ENCODE measurements around the gene MINDY4. TPM values are rescaled to one million over a fixed set of nuclear protein-coding genes. Genes with fewer than 3 reads are reported as not detected.

Gene MINDY4
- total and polyA plus RNA-seq, 4 donors: 0.93 to 6.1 (median 1.9) TPM

DNA sequence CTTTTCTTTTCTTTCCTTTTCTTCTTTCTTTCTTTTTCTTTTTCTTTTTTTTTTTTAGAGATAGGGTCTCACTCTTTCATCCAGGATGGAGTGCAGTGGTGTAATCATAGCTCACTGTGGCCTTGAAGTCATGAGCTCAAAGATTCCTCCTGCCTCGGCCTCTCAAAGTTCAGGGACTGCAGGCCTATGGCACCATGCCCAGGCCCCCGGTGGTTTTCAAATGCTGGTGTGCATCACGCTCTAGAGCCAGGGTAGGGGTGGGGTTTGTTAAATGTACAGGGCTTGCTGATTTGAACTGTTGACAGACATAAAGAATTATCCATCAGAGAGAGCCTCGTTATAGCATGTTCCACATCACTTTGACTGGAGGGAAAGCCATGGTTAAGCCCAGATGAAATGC lies 5.8 kb downstream of the MINDY4 start:
- H3K36me3 ChIP-seq (ENCODE audit: control insufficient read depth in 4 of 4, insufficient read depth in 3 of 4, low read depth in 1 of 4, low read length in 3 of 4): peaks cover 0 to 4% (median 2%) of the 10 kb centered on the region in 4 donors
- H3K9ac ChIP-seq (ENCODE audit: low read depth in 1 of 2, low read length in 2 of 2): no peak overlapping the region
- DNase-seq (ENCODE audit: low spot score): no peak
- no peaks in the 10 kb centered on the region for H3K27me3 ChIP-seq (ENCODE audit: control insufficient read depth in 4 of 4, insufficient read depth in 4 of 4, low read length in 3 of 4)
- no peak overlapping the region for H3K4me3 ChIP-seq (ENCODE audit: low read depth in 1 of 3, low read length in 3 of 3)
- H3K9me3 ChIP-seq (ENCODE audit: control insufficient read depth in 4 of 4, low read length in 3 of 4): no peaks in the 10 kb centered on the region
- no peak overlapping the region for H3K27ac ChIP-seq (ENCODE audit: low read depth in 1 of 2, low read length in 2 of 2)
- 82% methylated on average over 4 of the region's 4 CpGs for WGBS
- H3K4me1 ChIP-seq (ENCODE audit: control insufficient read depth in 4 of 4, insufficient read depth in 4 of 4, low read length in 3 of 4): peaks cover 0 to 4% (median under 1%) of the 10 kb centered on the region in 4 donors
- TF ChIP-seq NR2F2 (IDR thresholded peaks at IDR 0.05) (no peak), RXRA (IDR thresholded peaks at IDR 0.05) (no peak), HNF4A (conservative IDR thresholded peaks at IDR 0.05) (no peak), GABPA (IDR thresholded peaks at IDR 0.05 in 1 of 2, conservative IDR thresholded peaks at IDR 0.05 in 1 of 2) (no peak), TAF1 (conservative IDR thresholded peaks at IDR 0.05) (no peak), YY1 (IDR thresholded peaks at IDR 0.05) (no peak), SP1 (IDR thresholded peaks at IDR 0.05) (no peak), HNF4G (IDR thresholded peaks at IDR 0.05) (no peak), JUND (IDR thresholded peaks at IDR 0.05) (no peak), RAD21 (IDR thresholded peaks at IDR 0.05) (no peak), EGR1 (IDR thresholded peaks at IDR 0.05; ENCODE audit: low read depth in 2 of 2) (no peak)
- TF ChIP-seq, protein P1, sequence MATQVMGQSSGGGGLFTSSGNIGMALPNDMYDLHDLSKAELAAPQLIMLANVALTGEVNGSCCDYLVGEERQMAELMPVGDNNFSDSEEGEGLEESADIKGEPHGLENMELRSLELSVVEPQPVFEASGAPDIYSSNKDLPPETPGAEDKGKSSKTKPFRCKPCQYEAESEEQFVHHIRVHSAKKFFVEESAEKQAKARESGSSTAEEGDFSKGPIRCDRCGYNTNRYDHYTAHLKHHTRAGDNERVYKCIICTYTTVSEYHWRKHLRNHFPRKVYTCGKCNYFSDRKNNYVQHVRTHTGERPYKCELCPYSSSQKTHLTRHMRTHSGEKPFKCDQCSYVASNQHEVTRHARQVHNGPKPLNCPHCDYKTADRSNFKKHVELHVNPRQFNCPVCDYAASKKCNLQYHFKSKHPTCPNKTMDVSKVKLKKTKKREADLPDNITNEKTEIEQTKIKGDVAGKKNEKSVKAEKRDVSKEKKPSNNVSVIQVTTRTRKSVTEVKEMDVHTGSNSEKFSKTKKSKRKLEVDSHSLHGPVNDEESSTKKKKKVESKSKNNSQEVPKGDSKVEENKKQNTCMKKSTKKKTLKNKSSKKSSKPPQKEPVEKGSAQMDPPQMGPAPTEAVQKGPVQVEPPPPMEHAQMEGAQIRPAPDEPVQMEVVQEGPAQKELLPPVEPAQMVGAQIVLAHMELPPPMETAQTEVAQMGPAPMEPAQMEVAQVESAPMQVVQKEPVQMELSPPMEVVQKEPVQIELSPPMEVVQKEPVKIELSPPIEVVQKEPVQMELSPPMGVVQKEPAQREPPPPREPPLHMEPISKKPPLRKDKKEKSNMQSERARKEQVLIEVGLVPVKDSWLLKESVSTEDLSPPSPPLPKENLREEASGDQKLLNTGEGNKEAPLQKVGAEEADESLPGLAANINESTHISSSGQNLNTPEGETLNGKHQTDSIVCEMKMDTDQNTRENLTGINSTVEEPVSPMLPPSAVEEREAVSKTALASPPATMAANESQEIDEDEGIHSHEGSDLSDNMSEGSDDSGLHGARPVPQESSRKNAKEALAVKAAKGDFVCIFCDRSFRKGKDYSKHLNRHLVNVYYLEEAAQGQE (IDR thresholded peaks at IDR 0.05): no peak
- TF ChIP-seq, protein P2, sequence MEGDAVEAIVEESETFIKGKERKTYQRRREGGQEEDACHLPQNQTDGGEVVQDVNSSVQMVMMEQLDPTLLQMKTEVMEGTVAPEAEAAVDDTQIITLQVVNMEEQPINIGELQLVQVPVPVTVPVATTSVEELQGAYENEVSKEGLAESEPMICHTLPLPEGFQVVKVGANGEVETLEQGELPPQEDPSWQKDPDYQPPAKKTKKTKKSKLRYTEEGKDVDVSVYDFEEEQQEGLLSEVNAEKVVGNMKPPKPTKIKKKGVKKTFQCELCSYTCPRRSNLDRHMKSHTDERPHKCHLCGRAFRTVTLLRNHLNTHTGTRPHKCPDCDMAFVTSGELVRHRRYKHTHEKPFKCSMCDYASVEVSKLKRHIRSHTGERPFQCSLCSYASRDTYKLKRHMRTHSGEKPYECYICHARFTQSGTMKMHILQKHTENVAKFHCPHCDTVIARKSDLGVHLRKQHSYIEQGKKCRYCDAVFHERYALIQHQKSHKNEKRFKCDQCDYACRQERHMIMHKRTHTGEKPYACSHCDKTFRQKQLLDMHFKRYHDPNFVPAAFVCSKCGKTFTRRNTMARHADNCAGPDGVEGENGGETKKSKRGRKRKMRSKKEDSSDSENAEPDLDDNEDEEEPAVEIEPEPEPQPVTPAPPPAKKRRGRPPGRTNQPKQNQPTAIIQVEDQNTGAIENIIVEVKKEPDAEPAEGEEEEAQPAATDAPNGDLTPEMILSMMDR (IDR thresholded peaks at IDR 0.05; ENCODE audit: low read depth, low read length, missing input control): no peak
- TF ChIP-seq, protein P3, sequence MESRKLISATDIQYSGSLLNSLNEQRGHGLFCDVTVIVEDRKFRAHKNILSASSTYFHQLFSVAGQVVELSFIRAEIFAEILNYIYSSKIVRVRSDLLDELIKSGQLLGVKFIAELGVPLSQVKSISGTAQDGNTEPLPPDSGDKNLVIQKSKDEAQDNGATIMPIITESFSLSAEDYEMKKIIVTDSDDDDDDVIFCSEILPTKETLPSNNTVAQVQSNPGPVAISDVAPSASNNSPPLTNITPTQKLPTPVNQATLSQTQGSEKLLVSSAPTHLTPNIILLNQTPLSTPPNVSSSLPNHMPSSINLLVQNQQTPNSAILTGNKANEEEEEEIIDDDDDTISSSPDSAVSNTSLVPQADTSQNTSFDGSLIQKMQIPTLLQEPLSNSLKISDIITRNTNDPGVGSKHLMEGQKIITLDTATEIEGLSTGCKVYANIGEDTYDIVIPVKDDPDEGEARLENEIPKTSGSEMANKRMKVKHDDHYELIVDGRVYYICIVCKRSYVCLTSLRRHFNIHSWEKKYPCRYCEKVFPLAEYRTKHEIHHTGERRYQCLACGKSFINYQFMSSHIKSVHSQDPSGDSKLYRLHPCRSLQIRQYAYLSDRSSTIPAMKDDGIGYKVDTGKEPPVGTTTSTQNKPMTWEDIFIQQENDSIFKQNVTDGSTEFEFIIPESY (IDR thresholded peaks at IDR 0.05): no peak

DNA sequence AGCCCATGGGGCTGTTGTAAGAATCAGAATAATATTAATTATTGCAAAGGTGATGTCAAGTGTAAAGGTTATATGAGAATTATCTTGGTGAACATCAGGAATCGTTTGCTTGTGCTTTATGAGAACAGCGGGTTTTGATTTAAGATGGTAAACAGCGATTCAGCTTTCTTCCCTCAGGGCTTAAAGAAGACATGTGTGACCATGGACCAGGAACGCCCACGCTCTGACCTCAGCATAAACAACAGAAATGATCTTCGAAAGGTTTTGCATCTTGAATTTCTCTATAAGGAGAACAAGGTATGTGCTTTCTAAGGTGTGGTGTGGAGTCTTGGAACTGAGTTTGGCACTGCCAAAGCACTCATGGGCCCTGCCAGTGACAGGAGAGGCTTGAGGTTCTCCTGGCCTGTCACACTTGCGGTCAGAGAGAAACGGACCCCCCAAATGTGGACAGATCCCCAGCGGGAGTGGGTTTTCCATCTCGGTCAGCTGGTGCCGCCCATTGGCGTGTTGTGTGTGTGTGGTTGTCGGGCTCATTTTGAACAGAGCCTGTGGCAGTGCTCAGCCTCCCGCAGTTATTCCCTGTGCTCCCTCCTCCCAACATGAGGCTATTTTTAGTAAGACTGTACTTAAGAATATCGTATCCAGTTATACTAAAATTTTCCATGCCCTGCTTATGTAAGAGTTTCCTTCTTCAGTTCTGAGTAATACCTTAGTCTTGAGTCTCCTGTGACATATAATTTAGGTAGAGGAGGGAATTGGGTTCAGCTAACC lies 7.2 kb downstream of the MINDY4 start:
- DNase-seq (ENCODE audit: low spot score): no peak
- no peak overlapping the region for H3K27ac ChIP-seq (ENCODE audit: low read depth in 1 of 2, low read length in 2 of 2)
- H3K9ac ChIP-seq (ENCODE audit: low read depth in 1 of 2, low read length in 2 of 2): no peak overlapping the region
- no peaks in the 10 kb centered on the region for H3K27me3 ChIP-seq (ENCODE audit: control insufficient read depth in 4 of 4, insufficient read depth in 4 of 4, low read length in 3 of 4)
- no peaks in the 10 kb centered on the region for H3K9me3 ChIP-seq (ENCODE audit: control insufficient read depth in 4 of 4, low read length in 3 of 4)
- H3K4me1 ChIP-seq (ENCODE audit: control insufficient read depth in 4 of 4, insufficient read depth in 4 of 4, low read length in 3 of 4): no peaks in the 10 kb centered on the region
- no peak overlapping the region for H3K4me3 ChIP-seq (ENCODE audit: low read depth in 1 of 3, low read length in 3 of 3)
- WGBS: 92% methylated on average over 15 of the region's 15 CpGs
- peaks cover 0 to 4% (median 4%) of the 10 kb centered on the region in 4 donors for H3K36me3 ChIP-seq (ENCODE audit: control insufficient read depth in 4 of 4, insufficient read depth in 3 of 4, low read depth in 1 of 4, low read length in 3 of 4)
- TF ChIP-seq, protein P4, sequence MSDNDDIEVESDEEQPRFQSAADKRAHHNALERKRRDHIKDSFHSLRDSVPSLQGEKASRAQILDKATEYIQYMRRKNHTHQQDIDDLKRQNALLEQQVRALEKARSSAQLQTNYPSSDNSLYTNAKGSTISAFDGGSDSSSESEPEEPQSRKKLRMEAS (IDR thresholded peaks at IDR 0.05): no peak
- TF ChIP-seq HNF4G (IDR thresholded peaks at IDR 0.05) (no peak), FOXA2 (IDR thresholded peaks at IDR 0.05) (no peak), RAD21 (IDR thresholded peaks at IDR 0.05) (no peak), JUND (IDR thresholded peaks at IDR 0.05) (no peak), GABPA (IDR thresholded peaks at IDR 0.05 in 1 of 2, conservative IDR thresholded peaks at IDR 0.05 in 1 of 2) (no peak), HNF4A (conservative IDR thresholded peaks at IDR 0.05) (no peak), SP1 (IDR thresholded peaks at IDR 0.05) (no peak)
- TF ChIP-seq, protein P1 (IDR thresholded peaks at IDR 0.05): no peak
- TF ChIP-seq, protein P3 (IDR thresholded peaks at IDR 0.05): no peak
